GM19351 (cell line): ENCODE data around the gene MEP1A.
"Not testable (repeated sequence)": the region's sequence is repeated elsewhere in the genome, so short reads cannot be mapped to it uniquely, and the experiment has no call there.

Experiments
- ATAC-seq: cut with Tn5 transposase; IDR thresholded peaks from one replicate; pipeline ENCODE4 v1.9.1; 2021; ENCODE audit warnings: mild to moderate bottlenecking, moderate library complexity; ENCODE audit not compliant: unreplicated experiment

The MEP1A gene

DNA sequence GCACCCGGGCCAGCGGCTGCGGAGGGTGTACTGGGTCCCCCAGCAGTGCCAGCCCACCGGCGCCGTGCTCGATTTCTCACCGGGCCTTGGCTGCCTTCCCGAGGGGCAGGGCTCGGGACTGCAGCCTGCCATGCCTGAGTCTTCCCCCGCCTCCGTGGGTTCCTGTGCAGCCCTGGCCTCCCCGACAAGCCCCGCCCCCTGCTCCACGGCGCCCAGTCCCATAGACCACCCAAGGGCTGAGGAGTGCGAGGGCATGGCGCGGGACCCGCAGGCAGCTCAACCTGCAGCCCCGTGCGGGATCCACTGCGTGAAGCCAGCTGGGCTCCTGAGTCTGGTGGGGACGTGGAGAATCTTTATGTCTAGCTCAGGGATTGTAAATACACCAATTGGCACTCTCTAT lies 18.5 kb upstream of the MEP1A start:
- ATAC-seq = not testable (repeated sequence)

DNA sequence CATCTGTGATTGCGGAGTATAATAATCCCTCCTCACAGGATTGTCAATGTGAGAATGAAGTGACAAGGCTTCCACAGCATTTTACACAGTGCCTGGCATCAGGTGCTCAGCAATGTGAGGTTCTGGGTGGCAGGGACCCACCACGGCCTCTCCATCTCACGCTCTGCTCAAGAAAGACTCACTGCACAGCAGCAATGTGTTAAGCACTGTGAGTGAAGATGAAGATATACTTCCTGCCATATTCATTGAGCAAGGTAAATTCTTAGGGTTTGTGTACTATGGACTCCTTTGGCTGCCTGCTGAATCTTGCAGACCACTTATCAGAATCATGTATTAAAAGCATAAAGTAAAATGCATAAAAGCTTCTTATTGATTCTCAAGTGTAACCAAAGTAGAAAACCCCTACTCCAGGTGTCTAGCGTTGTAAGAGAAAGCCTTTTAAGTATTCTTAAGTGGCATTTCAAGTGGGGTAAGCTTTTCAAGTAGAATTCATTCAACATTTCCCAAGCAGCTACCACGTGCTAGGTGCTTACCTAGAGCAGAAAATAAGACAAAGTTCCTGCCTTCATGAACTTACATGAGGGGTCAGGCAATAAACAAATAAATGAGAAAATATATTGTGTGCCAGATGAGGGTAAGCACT lies 17.0 kb upstream of the MEP1A start:
- ATAC-seq = no peak

DNA sequence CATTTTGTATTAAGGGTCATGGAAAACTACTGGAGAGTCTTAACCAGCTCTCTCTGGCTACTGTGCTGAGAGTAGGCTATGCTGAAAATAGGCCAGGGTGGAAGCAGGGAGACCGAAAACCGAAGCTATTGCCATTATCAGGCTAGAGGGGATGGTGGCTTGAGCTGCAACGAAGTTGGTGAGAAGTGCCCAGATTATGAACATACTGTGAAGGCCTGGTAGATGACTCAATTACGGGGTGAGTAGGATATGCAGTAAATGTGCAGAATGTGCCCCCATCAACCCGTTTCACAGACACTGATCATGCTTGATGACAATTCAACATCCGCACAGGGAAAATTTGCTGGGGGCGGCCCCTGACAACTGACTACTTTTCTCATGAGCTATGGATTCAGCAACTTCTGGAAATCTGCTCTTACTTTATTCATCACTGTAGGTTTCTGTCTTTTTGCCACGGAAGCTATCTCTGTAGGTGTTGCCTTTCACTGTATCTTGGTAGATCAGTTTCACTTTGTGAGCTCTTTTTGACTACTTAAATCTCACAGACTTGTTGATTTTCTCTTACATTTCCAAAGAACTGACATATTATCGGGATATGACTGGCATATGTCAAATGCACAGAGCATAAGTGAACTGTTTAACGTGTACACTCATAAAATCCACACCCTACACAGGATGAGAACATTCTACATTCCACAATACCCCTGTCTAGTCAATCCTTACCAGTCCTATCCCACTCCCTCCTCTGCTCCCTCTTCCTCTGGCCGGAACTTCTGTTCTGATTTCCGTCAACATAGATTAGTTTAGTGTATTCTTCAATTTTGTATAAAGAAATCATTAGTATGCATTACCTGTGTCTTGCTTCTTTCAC lies 15.5 kb upstream of the MEP1A start:
- ATAC-seq = no peak

DNA sequence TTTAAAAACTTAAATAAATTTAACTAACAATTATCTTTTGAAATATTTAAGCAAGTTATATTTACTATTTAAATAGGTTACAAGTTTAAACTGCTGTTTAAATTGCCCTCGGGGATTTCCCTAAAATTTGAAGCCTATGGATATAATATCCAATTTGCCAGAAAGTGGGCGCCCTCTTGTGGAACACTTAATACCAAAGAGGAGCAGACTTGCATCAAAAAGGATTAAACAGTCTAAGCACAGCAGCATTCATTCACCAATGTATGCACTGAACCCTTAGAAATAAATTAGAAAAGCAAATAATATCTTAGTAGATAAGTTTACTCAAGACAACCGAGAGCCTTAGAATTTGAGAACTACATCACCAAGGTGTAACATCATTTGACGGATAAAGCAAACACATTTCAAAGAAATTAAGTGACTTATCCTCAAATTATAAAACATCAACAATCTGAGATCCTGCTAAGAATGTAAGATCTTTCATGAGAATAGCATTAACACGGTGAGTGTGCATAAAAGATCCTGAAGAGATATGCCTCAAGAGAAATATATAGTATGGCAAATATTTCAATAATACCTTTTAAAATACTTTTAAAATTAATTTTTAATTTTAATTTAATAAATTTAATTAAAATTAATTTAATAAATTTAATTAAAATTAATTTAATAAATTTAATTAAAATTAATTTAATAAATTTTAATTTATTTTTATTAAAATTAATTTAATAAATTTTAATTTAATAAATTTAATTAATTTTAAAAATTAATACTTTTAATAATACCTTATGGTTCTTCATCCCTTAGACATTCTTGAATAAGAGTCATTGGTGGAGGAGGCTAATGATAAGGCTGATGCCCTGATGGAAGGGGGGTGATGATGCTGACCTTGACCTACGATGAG lies 11.5 kb upstream of the MEP1A start:
- ATAC-seq = peak; percentile 61

DNA sequence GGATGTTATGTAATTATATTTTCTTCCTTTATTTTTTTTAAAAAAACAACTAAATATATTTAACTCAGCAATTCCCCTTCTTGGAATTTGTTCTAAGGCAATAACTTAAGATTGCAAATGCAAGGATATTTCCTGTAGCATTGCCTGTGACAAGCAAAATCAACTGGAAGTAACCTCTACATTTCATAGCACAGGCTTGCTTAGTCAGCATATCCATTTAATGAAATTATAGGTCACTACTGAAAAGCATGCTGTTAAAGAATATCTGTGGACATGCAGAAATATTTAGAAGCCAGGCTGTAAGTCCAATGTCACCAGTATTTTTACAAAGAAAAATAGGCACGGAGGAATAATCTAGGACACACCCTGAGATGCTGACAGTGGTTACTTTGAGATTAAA lies 8.7 kb upstream of the MEP1A start:
- no peak for ATAC-seq

DNA sequence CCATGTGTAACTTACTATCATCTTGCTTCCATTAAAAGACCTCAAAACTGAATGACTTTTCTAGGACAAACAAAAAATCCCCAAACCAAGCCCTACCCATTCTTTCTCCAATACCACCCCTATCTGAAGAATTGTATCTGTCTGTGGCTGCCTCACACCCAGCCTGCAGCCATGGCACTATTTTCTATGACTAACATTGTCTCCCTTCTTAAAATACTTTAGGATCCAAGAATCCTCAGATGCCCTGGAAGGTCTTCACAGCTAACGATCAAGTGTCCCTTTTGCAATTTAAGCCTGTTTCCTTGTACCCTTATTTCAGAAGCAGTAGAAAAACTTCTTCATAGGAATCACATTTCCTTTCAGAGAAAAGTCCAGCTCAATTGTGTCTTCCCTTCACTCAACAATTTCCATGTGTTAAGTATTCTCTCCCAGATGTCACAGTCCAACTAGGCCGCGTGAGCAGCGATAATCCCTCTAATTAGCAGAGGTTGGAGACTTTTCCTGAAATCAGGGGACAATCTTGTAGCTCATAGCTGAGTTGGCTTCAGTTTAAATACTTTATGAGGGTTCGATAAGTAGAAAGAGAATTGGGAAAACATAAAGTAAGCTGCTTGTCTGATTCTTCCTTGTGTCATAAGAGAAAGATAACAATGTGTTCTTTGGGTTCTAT lies 5.2 kb upstream of the MEP1A start:
- ATAC-seq = no peak

DNA sequence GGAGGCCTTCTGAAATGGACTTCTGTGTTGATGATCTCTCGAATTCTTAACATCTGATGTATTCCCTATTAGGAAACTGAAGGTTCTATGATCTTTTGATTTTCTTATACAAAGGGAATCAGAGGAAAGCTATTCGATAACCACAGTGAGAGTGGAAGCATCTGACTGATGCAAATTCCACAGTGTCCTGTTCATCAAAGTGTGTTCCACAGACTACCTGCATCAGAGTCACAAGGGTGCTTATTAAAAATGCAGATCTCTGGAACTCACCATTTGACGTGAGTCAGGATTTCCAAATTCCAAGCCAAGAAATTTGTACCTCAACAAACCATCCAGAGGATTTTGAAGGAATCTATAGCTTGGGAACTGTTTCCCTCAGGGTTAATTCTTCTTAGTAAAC lies 4.4 kb upstream of the MEP1A start:
- no peak for ATAC-seq

DNA sequence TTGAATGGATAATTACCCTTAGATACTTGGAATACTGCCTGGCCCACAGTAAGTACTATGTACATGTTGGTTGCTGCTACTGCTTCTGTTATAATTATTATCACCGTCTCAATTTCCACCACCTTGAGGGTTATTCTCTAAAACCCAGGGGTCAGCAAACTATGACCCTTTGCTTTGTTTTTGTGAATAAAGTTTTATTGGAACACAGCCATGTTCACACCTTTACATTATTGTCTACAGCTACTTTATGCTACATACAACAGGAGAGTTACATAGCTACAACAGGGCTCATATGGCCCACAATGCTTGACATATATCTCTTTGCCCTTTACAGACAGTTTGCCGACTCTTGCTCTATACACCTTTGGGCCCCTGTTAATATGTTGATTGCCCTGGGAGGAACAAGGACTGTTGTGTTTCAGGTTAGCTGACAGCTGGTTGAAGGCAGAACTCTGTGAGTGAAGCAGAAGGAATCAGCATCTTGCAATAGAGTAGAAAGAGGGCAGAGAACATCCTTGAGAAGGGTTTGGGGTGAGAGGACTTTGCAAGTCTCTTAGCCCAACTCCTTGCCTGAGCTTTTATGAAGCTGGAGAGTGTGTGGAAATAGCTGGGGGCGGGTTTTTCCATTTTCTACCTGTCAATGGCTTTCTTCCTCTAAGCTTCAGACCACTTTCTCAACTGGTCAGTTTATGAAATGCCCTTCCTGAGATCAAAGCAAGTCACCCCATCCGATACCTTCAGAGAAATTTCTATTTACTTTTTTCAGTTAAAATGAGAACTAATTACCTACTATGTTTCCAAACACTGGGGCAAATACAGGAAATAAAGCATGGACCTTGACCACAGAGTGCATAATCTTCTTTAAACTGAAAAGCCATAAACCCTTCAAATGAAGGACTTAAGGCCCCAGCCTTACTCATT lies 3.5 kb upstream of the MEP1A start:
- ATAC-seq = no peak

DNA sequence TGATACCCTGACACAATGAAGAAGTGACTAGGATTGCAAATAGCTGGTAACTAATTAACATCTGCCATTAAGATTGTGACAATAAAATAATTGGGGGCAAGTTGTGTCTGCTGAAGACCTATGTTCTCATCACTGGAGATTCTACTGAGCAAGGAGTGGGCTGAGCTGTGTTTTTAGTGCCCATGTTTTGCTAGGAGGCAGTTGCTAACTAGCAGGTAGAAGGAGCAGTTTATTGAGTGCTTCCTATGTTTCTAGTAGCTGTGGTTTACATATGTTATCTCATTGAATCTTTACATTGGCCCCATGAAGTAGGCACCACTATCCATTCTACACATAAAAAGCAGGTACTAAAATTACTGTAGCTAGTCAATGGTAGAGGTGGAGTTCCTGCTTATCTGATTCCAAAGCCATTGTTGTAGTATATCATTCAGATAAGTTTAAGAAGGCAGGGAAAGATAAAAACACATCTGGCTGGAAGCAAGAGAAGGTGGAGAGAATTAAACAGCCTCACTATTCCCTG lies 2.8 kb upstream of the MEP1A start:
- no peak for ATAC-seq

DNA sequence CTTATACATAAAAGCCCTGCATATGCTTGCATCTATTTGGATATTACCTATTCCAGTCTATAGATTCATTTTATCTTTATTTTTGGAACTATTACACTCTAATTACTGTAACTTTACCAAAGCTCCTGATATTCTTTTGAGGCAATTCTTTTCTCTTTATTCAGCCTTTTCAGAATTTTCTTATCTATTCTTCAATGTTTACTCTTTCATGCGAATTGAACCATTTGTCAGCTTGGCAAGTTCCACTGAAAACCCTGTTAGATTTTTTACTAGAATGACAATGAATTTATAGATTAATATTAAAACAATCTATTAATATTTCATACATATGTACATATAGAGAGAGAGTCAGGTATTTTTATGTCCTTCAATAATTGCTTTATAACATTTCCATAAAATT lies 554 bp upstream of the MEP1A start:
- ATAC-seq = no peak

DNA sequence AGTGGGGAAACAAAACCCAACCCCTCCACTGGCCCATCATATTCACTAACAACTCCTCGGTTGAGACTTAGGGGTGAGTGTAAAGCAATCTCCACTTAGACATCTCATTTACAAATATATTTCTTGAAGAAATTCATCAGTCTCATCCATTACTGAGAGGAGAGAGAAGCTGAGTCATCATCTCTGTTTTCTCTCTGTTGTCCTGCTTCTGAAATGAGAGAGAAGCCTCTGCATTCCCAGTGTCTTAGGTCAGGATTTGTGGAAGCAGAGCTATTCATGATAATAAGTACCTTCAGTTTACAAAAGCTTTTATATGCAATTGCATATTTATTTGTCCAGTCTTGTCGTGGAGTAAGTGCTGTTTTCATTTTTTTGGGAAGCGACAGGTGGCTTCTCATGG lies 879 bp downstream of the MEP1A start:
- no peak for ATAC-seq

DNA sequence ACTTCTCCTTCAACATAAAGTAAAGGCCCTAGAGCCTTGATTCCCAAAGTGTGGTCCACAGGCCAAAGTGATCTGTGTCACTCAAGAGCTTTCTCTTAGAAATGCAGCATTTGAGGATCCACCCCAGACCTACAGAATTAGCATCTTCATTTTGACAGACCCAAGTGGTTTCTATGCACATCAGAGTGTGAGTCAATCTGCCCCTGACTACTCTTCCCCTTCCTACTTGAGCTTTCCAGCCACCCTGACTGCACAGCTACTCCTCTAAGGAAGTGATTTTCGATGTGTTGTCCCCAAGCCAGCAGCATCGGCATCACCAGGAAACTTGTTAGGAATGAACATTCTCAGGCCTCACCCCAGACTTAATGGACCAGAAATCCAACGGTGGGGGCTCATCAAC lies 2.6 kb downstream of the MEP1A start:
- no peak for ATAC-seq

DNA sequence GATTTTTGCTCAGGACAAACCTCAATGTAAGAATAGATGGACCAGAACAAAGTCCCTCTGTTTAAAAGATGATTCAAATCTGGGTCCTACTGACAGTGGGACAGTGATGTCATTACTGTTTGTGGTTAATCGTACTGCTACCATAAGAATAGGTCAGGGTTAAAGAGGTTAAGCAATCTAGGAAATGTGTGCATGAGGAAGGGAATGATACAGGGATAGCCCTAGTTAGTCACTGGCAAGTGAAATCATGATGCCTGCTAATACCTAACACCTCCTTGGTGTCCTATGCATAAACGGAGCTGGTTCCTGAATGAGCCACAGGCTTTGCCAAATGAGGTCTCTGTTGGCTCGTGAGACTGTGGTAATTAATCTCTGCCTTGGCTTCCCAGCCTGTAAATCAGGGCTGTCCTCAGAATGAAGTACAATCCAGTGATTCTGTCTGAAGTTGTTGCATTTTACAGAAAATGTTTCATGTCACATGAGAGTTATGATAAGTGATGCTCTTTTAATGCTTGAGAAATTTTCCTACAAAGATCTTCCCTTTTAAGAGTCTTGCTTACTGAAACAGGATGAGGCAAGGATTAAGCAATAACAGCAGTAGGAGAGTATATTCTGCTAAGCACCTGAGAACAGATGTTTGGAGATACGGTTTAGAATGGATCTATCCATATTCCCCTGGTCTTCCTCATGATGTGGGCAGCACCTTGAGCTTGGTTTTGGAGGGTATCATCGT lies 3.8 kb downstream of the MEP1A start:
- ATAC-seq = no peak

DNA sequence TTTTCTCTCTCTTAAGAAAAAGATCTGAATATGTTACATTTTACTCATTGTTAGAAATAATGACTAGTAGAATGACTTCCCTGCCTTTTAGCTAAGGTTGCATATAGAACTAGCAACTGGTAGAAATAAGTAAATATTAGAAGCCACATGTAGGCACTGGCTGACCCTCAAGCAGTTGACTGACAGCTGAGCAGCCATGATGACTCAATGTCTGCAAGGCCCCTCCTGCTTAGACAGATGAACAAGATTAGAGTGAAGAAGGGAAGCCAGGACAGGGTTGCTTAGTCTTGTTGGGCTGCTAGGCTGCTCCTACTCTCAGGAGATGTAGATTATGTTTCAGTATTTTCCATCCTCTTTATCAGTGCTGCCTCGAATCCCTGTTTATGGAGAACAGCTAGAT lies 6.5 kb downstream of the MEP1A start:
- ATAC-seq = no peak

DNA sequence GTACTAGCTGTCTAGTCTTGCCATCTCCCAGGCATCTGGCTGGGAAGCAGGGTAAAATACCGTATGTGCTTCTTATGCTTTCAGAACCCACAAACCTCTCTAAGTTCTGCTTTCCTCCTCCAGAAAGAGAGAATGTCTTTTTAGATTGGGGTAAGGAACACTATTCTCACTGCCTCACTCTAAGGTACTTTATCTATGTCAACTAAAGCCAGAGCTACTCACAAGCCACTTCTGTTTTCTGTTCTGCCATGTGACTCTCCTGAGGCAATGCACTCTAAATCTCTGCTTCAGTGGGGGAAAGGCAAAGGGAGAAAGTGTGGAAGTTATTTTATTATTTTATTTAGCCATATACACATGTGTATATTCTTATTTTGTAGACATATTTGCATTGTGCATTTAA lies 15.6 kb downstream of the MEP1A start:
- no peak for ATAC-seq

DNA sequence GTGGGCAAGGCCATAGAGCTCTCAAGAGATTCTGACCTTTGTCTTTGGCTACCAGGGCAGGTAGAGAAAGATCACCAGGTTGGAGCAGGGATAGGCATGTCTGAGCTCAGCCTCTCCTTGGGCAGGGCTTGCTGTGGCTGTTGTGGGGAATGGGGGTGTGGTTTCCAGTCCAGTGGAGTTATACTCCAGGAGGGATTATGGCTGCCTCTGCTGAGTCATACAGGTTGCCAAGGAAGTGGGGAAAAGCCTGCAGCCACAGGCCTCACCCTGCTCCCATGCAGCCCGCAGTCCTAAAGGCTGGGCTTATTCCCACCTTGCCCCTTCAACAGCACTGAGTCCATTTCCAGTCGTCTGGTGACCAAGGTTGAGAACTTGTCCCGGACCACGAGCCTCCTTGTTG lies 21.9 kb downstream of the MEP1A start:
- no peak for ATAC-seq

DNA sequence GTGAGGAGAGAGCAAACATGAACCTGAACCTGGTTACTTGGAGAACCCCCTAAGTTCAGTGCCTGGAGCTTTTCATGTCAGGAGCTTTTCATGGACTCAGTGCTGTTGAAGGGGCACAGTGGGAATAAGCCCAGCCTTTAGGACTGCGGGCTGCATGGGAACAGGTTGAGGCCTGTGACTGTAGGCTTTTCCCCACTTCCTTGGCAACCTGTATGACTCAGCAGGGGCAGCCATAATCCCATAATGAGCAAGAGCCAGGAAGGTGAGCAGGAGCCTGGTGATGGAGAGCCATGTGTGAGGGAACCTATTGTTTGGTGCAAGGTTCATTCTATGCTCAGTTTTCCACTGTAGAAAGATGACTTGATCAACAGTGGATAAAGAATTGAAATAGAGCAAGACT lies 23.4 kb downstream of the MEP1A start:
- ATAC-seq = no peak

DNA sequence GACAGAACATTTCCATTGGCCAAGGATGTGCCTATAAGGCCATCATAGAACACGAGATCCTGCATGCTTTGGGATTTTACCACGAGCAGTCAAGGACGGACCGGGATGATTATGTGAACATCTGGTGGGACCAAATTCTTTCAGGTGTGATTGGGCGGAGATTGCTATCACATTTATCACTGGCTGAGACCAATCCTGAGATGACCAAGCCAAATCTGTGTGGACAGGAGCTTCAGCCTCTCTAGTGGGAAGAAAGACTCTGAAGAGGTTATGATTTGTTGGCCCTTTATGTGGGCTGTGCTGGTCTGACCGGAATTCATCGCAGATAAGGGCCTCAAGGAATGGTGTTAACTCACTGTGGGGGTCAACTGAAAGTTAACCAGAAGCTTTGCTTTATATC lies 26.4 kb downstream of the MEP1A start:
- ATAC-seq = no peak

DNA sequence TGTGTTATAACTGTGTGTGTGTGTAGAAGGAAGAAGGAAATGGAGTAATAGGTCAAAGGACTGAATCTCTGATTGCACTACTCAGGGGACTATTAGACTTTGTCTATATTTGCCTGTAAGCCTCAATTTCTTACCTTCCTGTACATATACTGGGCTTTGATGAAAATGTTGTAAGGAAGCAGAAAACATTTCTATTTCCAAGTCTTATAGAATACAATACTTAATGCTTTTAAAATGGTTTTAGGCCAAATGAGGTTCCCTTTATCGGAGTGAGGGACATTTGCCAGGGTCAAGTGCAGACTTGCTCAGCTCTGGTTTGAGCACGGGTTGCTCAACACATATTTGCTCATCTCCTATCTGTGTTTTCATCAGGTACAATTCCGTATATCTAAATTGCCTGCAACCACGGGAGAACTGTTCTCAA lies 28.3 kb downstream of the MEP1A start:
- no peak for ATAC-seq
